ENCODE measurements around the gene ZNF468.
"Not testable (repeated sequence)": the region's sequence is repeated elsewhere in the genome, so short reads cannot be mapped to it uniquely, and the experiment has no call there.

Gene ZNF468

GRCh38 chr19:52823676-52824075, 33.7 kb downstream of the ZNF468 start:
- no peak for DNase-seq

GRCh38 chr19:52821204-52821960, 36.0 kb downstream of the ZNF468 start, which contains the start of gene ZNF28:
ZNF28 (minus strand) TSS chr19:52821633; CDS start chr19:52817958, 3,675 bp downstream.
- DNase-seq: not testable (repeated sequence)

- not testable (repeated sequence) for DNase-seq
These were observed 36.8 kb downstream of the ZNF468 start for GRCh38 chr19:52820472-52821203.

- DNase-seq: no peak
These were observed 47.6 kb downstream of the ZNF468 start for GRCh38 chr19:52809801-52810200.

- DNase-seq: not testable (repeated sequence)
These were observed 57.3 kb downstream of the ZNF468 start for GRCh38 chr19:52799950-52800640.

- no peak for DNase-seq
These were observed 68.0 kb downstream of the ZNF468 start for GRCh38 chr19:52789440-52789839.

Data from SHP77 (cell line).